Activated CD4-positive, alpha-beta T cell treated with anti-CD3 and anti-CD28 coated beads, Interleukin-2, Interleukin-6, amounts not matched to agents 100 ng/mL and 50 ng/mL, durations not matched to agents 16 hours and 8 hours (primary cell): ENCODE measurements around the gene NLRC5.
A peak's percentile ranks its signal among the peaks of the same experiment; 100 is the strongest.
"Not testable (repeated sequence)": the region's sequence is repeated elsewhere in the genome, so short reads cannot be mapped to it uniquely, and the experiment has no call there.

Experiments
- DNase-seq: peaks from one replicate; pipeline ENCODE4 v3.0.0-alpha.2; 2020

The NLRC5 gene

GRCh38 chr16:57107321-57107922 lies 118.1 kb downstream of the NLRC5 start:
- DNase-seq = no peak

GRCh38 chr16:57108432-57108831 lies 119.1 kb downstream of the NLRC5 start:
- no peak for DNase-seq

GRCh38 chr16:57109259-57110105 lies 120.1 kb downstream of the NLRC5 start:
- not testable (repeated sequence) for DNase-seq

GRCh38 chr16:57110937-57111336 lies 121.6 kb downstream of the NLRC5 start:
- no peak for DNase-seq

- no peak for DNase-seq
Measured at GRCh38 chr16:57111420-57111819, 122.1 kb downstream of the NLRC5 start.

GRCh38 chr16:57112403-57113041 lies 123.2 kb downstream of the NLRC5 start:
- DNase-seq = no peak

GRCh38 chr16:57113042-57113453 lies 123.7 kb downstream of the NLRC5 start:
- no peak for DNase-seq

GRCh38 chr16:57113664-57114063 lies 124.3 kb downstream of the NLRC5 start:
- no peak for DNase-seq

DNA sequence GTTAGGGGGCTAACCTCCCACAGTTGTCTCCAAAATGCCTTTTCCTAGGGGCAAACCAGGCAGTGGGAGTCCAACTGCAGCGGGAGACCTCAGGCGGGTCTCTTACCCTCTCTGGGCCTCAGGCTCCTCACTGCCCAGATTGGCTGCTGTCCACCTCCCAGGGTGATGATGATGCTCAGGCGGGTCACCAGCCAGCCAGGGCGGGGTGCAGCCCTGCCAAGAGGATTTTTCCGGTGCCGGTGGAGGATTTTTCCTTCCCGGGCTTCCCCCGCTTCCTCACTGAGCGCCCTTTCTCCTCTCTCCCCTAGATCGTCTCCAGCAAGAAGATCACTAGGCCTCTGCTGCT lies 125.8 kb downstream of the NLRC5 start:
- no peak for DNase-seq

- DNase-seq = no peak
Measured at GRCh38 chr16:57115514-57116182, 126.3 kb downstream of the NLRC5 start.

GRCh38 chr16:57118461-57119084 lies 129.2 kb downstream of the NLRC5 start:
- no peak for DNase-seq

DNA sequence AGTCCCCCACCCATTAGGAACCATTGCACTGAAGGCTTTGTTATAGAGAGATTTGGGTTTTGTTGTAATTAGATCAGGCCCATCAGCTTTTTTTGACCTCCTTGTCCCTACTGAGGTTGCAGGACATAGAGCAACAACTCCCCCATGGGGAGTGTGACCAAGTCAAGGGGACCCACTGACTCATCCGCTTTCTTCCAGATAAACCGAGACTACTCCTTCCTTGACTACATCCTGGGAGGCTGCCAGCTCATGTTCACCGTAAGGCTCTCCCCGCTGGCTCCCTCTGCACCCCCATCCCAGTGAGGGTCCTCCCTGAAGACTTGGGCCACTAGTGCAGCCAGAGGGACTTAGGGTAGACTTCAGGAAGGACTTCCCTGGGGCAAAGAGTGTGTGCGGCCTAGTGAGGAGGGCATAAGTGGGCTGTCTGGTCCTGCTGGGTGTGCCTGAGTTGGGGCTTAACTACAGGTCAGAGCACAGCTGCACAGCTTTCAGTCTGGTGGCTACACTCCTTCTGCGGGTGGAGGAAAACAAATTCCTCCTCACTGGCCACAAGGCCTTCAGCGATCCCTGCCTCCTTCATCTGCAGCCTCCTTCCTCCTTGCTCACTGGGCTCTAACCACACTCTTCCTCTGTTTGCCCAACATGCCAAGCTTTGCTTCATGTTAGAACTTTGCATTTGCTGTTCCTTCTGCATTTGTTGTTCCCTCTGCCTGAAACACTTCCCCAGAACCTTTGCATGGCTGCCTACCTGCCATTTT lies 134.0 kb downstream of the NLRC5 start:
- no peak for DNase-seq

DNA sequence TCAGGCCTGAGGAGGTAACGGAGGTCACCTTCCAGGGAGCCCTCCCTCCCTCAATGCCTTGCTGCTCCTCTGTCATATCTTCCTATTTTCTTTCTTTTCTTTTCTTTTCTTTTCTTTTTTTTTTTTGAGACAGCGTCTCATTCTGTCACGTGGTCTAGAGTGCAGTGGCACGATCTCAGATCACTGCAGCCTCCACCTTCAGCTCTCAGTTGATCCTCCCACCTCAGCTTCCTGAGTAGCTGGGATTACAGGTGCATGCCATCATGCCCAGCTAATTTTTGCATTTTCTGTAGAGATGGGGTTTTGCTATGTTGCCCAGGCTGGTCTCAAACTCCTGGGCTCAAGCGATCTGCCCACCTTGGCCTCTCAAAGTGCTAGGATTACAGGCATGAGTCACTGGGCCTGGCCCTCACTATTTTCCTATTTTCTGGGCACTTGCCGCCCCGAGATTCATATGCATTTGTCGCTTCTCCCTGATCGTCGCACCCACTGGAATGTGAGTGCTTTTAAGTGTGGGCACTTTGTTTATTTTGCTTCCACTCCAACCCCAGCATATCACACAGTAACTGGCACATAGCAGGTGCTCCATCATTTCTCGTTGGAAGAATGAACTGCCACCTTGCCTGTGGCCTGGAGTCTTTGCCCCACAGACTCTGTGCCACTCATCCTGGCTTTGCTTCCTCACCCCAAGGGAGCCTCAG lies 134.8 kb downstream of the NLRC5 start:
- no peak for DNase-seq

DNA sequence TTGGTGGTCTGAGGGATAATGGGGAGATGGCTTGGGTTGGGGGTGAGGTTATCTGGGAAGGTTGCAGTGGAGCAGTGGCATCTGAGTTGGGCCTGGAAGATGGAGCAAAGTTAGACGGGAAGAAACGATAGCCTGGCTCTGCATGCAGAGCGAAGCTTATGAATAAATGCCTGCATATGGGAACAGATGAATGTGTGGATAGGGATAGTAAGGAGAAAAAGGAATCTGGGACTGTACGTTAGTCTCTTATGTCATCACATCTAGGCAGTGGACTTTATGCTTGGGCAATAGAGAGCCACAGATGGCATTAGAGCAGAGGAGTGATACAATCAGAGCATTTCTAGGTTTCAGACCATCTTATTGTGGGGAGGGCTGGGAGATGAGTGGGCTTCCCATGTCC lies 136.0 kb downstream of the NLRC5 start:
- DNase-seq = no peak

DNA sequence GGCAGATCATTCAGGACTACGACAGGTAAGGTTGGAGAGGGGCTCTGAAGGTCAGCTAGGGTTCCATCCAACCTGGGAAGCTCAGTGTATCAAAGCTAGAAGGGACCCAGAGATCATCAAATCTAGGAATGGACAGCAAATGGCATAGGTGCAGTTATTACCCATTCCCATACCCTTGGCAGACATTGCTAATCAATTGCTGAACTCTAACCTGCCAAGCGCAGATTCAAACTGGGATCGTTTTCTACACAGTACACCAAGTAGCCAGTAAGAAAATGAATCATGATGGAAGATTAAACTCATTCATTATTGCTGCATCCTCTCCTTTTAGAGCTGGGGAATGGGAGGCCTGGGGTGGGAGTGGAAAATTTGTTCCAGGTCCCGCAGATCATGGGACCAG lies 136.6 kb downstream of the NLRC5 start:
- DNase-seq = no peak

- DNase-seq = no peak
Measured at GRCh38 chr16:57126411-57126810, 137.1 kb downstream of the NLRC5 start.

- DNase-seq = no peak
Measured at GRCh38 chr16:57127037-57127763, 137.8 kb downstream of the NLRC5 start.

GRCh38 chr16:57127836-57128235 lies 138.5 kb downstream of the NLRC5 start:
- no peak for DNase-seq

- DNase-seq = peak; percentile 68
Measured at GRCh38 chr16:57128771-57129389, 139.5 kb downstream of the NLRC5 start.

DNA sequence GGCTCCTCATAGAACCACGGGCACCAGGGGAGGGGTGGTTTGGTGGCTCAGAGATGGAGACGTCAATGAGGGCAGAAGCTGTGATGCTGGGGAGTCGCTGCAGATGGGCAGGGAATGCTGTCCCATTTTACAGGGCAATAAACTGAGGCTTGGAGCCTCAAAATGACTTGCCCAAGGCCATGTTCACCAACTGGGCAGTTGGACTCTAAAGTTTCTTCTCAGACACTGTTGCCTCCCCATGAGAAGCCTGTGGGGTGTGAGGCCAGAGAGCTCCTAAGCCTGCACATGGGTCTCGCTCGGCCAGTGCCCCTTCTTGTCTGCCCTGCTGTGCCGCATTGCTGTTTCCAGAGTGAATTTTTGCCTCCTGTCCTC lies 141.6 kb downstream of the NLRC5 start:
- DNase-seq = no peak
